Right cardiac atrium (tissue), 5 donors: ENCODE results near the gene SCN4A. TPM values are rescaled to one million over a fixed set of nuclear protein-coding genes. Genes with fewer than 3 reads are reported as not detected.
A peak's percentile ranks its signal among the peaks of the same experiment; 100 is the strongest.
"Not testable (repeated sequence)": the region's sequence is repeated elsewhere in the genome, so short reads cannot be mapped to it uniquely, and the experiment has no call there.

Experiments
- ATAC-seq, 2 donors: fragments of 200-7000 bp; cut with Tn5 transposase; one replicate each; pipeline versions ENCODE4 v1.8.0 to v1.9.1; 2020; ENCODE audit warnings: moderate library complexity in 2 of 2, mild to moderate bottlenecking in 1 of 2
- DNase-seq, 3 donors: peaks; one replicate each; pipeline ENCODE4 v3.0.0-alpha.2; 2020
- H3K27ac ChIP-seq: one replicate; pipeline ENCODE4 v1.5.1; 2013; ENCODE audit warnings: mild to moderate bottlenecking, low read length, control low read depth, moderate library complexity
- H3K27me3 ChIP-seq: one replicate; pipeline ENCODE4 v1.6.1; 2013; ENCODE audit not compliant: control insufficient read depth, insufficient read depth
- H3K4me1 ChIP-seq: one replicate; pipeline ENCODE4 v1.6.1; 2013; ENCODE audit warnings: low read length; ENCODE audit not compliant: control insufficient read depth, insufficient read depth
- H3K4me3 ChIP-seq: one replicate; pipeline ENCODE4 v1.5.1; 2013; ENCODE audit warnings: low read length, control low read depth
- H3K9me3 ChIP-seq: one replicate; pipeline ENCODE4 v1.6.1; 2013; ENCODE audit warnings: low read length; ENCODE audit not compliant: control insufficient read depth
- WGBS: extraction: QIAGEN DNeasy Blood & Tissue Kit; methylation state at CpG from one replicate; pipeline ENCODE4 v1.1.7; 2013; 5-methylcytosine and 5-hydroxymethylcytosine counted together
- intact Hi-C, 4 donors: fragments of 100-400 bp; cut with DNase I; formaldehyde crosslinking; loops; one replicate each; pipeline versions ENCODE4 v1.11.0 to v1.14.0; 2022 to 2023
- polyA plus RNA-seq: library from polyadenylated mRNA; stranded (reverse); fragments of 200-250 nt; gene quantifications from one replicate; pipeline ENCODE4 v1.2.3, GENCODE V29; 2013
- total RNA-seq, 4 donors: library from RNA; stranded (reverse); fragmentation: NEBNext Ultra II Directional; extraction: Animal tissue kit (Norgen Biotek cat#: 25700); gene quantifications; one replicate each; pipeline ENCODE4 v1.2.1, GENCODE V29; 2021
- donor health status: healthy with polysubstance abuse.
- donor health status: DM: no; HTN: yes; CAD: no.
- donor health status: DM: no; HTN: no; CAD: no.
- donor health status: DM: no; HTN: yes; CAD: no; lungs with severe emphysema.
- donor health status: DM: yes; HTN: yes; CAD: no.

SCN4A gene
- total and polyA plus RNA-seq, 5 donors: 1.6 to 5.8 (median 2.5) TPM

DNA sequence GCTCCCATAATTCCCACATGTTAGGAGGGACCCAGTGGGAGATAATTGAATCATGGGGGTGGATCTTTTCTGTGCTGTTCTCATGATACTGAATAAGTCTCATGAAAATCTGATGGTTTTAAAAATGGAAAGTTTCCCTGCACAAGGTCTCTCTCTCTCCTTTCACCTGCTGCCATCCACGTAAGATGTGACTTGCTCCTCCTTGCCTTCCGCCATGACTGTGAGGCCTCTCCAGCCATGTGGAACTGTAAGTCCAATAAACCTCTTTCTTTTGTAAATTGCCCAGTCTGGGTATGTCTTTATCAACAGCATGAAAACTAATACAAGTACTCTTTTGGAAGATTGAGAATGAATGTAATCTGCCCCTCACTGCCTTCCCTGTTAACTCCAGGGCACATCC is 9.9 kb upstream of the SCN4A start:
- Histone ChIP-seq H3K4me1 (peaks cover 13% of the 10 kb centered on the region), H3K27ac (peak overlapping the region; percentile 54)
- H3K9me3 ChIP-seq, H3K27me3 ChIP-seq, intact Hi-C loops, ATAC-seq, H3K4me3 ChIP-seq: not testable (repeated sequence)
- WGBS: 90% methylated on average over 2 of the region's 2 CpGs
- peak in 1 of 3 donors; percentile 17 for DNase-seq

DNA sequence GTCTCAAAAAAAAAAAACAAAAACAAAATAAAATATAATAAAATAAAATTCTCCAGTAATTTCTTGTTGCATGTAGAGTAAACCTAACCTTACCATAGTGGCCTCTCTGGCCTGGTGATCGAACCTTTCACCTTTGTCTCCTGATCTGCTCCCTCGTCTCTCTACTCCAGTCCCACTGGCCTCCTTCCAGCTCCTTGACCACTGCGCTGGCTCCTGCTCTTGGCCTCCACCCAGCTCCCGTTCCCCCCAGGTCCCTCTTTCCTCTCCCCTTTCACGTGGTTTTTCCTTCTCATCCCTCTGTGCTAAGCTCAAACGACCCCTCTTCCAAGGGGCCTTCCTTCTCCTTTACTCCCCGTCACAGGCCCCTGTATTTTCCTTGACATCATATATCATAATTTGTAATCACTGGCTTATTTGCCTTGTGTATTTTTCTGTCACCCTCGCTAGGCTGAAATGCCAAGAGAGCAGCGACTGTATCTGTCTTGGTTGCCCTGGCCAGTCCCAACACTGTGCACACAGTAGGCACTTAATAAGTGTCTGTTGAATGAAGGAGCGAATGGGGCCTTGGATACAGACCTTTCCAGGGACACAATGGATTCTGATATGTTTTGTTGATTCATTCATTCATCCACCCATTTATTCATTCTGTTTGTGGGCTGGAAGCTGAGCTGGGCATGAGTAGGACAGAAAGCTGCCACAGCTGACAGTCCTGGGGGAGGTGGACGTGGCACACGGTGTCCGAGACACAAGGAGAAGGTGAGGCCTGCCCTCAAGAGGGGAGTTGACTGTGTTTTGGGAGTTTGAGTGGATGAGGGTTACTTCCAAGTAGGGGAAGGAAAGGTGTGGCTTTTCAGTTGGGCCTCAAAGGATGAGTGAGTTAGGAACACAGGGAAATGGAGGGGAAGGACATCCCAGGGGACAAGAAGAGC is 5.8 kb upstream of the SCN4A start:
- H3K27ac ChIP-seq: no peak overlapping the region
- intact Hi-C loops: no loop called here
- H3K4me3 ChIP-seq: no peak overlapping the region
- DNase-seq: peak in 2 of 3 donors; percentile 15 to 55
- H3K4me1 ChIP-seq: peaks cover 14% of the 10 kb centered on the region
- H3K27me3 ChIP-seq: no peaks in the 10 kb centered on the region
- 70% methylated on average over 13 of the region's 13 CpGs for WGBS
- H3K9me3 ChIP-seq: no peaks in the 10 kb centered on the region
- ATAC-seq: no peak

DNA sequence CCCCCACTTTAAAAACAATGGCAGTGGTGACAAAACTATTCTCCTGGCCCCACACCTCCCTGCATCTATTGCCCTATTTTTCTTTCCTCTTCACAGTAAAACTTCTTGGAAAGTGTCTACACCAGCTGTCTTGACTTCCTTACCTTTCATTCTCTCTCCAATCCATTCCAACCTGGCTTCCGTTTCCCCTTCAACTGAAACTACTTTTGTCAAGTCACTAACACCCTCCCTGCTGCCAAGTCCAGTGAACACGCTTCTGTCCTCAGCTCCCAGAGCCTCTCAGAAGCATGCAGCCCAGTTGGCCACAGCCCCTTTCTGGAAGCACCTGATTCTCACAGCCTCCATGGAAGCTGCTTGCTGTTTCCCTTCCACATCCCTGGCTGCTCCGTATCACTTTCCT is 4.0 kb upstream of the SCN4A start:
- H3K4me1 ChIP-seq: peaks cover 14% of the 10 kb centered on the region
- H3K9me3 ChIP-seq: no peaks in the 10 kb centered on the region
- no peaks in the 10 kb centered on the region for H3K27me3 ChIP-seq
- H3K4me3 ChIP-seq: no peak overlapping the region
- no peak for ATAC-seq
- no peak overlapping the region for H3K27ac ChIP-seq
- intact Hi-C loops: no loop called here
- WGBS: 45% methylated on average over 3 of the region's 3 CpGs
- peak in 2 of 3 donors; percentile 27 to 44 for DNase-seq

DNA sequence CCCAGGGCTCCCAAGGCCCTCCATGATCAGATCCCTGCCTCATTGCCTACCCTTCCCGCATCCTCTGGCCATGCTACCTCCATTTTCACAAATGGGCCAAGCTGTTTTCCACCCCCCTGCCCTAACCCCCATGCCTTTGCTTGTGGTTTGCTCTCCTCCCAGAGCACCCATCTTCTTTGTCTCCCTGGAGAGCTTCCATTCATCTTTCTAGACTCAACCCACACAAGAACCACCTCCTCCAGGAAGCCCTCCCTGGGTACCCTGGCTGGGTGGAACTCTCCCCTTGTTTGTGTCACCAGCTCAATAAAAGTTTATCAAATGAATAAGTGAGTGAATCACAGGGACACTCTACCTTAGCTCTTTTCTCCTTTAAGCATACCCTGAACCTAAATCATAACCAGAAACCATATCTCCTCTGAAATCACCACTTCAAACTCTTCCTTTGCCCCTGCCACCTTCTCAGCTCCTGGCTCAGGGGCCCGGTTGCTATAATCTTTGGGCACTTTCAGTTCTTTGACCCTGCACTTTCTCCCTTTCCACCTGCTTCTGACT is 2.9 kb upstream of the SCN4A start:
- no peak for ATAC-seq
- 87% methylated on average over 2 of the region's 2 CpGs for WGBS
- no peaks in the 10 kb centered on the region for H3K9me3 ChIP-seq
- H3K27ac ChIP-seq: no peak overlapping the region
- no peaks in the 10 kb centered on the region for H3K27me3 ChIP-seq
- intact Hi-C loops: no loop called here
- peak in 1 of 3 donors; percentile 7 for DNase-seq
- peaks cover 14% of the 10 kb centered on the region for H3K4me1 ChIP-seq
- no peak overlapping the region for H3K4me3 ChIP-seq

DNA sequence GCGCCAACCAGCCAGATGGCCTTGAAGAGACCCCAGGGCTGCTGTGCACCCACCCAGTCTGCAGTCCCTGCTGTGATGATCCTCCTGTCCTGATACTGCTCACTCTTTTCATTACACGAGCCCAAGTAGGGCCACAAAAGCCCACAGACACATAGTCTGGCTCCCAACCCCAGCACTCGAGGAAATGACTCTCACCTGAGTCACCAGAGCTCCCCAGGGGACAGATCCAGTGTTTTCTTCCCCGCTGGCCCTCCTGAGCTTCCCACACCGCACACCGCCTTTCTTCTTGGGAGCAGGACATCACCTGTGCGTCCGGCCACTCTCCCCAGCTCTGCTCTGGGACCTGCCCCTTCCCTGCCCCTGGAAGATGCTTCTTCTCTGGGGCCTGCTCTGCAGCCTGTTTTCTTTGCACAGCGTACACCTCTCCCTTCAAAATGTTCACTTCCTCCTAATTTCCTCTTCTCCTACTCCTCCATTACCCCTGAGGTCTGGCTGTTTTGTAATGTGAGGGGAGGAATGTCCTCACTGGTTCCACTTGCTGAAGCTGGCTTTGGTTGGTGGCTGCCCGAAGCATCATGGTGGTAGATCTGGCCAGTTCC is 2.0 kb upstream of the SCN4A start:
- Histone ChIP-seq H3K4me3 (no peak overlapping the region), H3K27ac (no peak overlapping the region), H3K27me3 (no peaks in the 10 kb centered on the region), H3K9me3 (no peaks in the 10 kb centered on the region), H3K4me1 (peaks cover 9% of the 10 kb centered on the region)
- 75% methylated on average over 10 of the region's 10 CpGs for WGBS
- ATAC-seq: peak in 1 of 2 donors; percentile 4
- intact Hi-C loops: no loop called here
- peak in 2 of 3 donors; percentile 29 to 43 for DNase-seq

DNA sequence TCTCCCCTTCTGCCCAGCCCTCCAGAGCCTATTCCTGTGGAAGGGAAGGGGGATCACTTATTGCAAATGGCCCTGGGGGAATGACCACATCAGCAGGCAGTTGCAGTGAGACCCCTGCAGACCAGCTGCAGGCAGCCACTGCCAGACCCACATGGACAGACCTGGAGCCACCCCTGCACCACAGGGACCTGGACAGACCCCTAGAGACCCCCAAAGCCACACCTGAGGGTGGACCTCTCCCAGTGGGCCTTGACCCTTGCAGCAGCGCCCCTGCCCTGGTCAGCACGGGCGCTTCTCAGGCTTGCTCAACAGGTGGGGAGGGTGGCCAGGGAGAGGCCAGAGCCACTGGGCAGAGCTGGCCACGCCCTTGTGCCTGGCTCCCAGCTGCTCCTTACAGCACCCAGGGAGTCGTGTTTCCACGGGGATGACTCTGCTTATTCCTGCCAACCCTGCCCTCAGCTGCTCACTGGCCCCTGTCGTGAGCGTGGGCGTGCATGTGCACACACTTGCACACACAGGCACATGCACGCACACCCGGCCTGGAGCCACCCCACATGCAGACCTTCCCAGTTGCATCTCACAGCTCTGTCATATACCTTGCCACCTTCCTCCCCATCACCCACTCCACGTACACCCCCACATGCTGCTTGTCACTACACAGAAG is 1.3 kb upstream of the SCN4A start:
- Histone ChIP-seq H3K4me3 (no peak overlapping the region), H3K27ac (no peak overlapping the region), H3K27me3 (no peaks in the 10 kb centered on the region), H3K9me3 (no peaks in the 10 kb centered on the region), H3K4me1 (peaks cover 6% of the 10 kb centered on the region)
- intact Hi-C loops: no loop called here
- no peak for ATAC-seq
- DNase-seq: peak in 2 of 3 donors; percentile 30 to 47
- WGBS: 81% methylated on average over 12 of the region's 12 CpGs

DNA sequence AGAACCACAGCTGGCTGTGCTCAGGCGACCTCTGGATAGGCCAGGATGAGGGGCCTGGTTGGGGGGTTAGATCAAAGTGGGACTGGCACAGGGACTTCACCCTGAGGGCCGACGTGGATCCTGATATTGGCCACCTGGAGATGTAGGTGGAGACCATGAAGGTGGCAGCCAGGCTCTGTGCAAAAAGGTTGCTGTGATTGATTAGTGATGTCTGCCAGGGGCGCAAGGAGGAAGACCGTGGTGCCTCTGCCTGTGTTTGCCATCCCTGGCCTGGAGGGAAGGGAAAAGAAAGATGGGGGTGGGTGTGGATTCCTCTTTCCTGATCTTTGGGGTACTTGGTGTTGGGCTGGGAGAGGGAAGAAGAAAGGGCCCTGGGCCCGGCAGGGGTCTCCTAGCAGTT is 529 bp upstream of the SCN4A start:
- ATAC-seq: no peak
- H3K9me3 ChIP-seq: no peaks in the 10 kb centered on the region
- no peaks in the 10 kb centered on the region for H3K27me3 ChIP-seq
- peaks cover 4% of the 10 kb centered on the region for H3K4me1 ChIP-seq
- intact Hi-C loops: no loop called here
- 92% methylated on average over 6 of the region's 6 CpGs for WGBS
- H3K27ac ChIP-seq: no peak overlapping the region
- H3K4me3 ChIP-seq: no peak overlapping the region
- DNase-seq: peak in 1 of 3 donors; percentile 13

DNA sequence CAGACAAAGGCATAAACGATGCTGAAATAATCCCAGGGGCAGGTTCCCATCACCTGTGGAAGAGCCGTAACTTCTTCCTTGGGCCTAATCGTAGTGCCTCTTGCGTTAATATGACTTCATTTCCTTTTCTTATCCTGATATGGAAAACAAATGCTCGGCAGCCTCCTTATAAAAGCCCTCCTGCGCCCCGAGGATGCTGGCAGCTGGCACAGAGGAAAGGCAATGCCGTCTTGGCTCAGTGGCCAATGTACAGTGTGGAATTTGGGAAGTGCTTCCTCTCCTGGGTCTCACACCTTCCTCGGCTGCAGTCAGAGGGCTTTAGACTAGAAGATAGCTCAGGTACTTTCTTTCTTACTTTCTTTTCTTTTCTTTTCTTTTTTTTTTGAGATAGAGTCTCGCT is 3.4 kb downstream of the SCN4A start:
- Histone ChIP-seq H3K4me3 (no peak overlapping the region), H3K27ac (no peak overlapping the region), H3K9me3 (no peaks in the 10 kb centered on the region), H3K4me1 (no peaks in the 10 kb centered on the region), H3K27me3 (no peaks in the 10 kb centered on the region)
- DNase-seq: peak in 1 of 3 donors; percentile 53
- peak in 1 of 2 donors; percentile 23 for ATAC-seq
- WGBS: 60% methylated on average over 10 of the region's 10 CpGs
- intact Hi-C loops: no loop called here

DNA sequence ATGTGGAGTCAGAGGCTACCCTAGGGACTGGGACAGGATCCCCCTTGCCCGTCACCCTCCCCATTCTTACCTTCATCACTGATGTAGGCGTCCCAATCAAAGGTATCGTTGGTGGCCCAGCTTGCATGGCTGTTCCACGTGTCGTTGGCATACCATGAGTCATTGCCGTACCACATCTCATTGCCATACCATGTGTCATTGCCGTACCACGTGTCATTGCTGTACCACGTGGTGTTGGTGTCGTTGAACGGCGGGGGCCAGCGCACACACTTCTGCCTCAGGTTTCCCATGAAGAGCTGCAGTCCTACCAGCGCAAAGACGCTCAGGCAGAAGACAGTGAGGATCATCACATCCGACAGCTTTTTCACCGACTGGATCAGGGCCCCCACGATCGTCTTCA is 4.8 kb downstream of the SCN4A start:
- peak in 1 of 3 donors; percentile 13 for DNase-seq
- H3K4me1 ChIP-seq: peaks cover 4% of the 10 kb centered on the region
- H3K9me3 ChIP-seq: no peaks in the 10 kb centered on the region
- intact Hi-C loops: no loop called here
- H3K27me3 ChIP-seq: no peaks in the 10 kb centered on the region
- ATAC-seq: no peak
- H3K27ac ChIP-seq: no peak overlapping the region
- WGBS: 87% methylated on average over 19 of the region's 19 CpGs
- H3K4me3 ChIP-seq: no peak overlapping the region

DNA sequence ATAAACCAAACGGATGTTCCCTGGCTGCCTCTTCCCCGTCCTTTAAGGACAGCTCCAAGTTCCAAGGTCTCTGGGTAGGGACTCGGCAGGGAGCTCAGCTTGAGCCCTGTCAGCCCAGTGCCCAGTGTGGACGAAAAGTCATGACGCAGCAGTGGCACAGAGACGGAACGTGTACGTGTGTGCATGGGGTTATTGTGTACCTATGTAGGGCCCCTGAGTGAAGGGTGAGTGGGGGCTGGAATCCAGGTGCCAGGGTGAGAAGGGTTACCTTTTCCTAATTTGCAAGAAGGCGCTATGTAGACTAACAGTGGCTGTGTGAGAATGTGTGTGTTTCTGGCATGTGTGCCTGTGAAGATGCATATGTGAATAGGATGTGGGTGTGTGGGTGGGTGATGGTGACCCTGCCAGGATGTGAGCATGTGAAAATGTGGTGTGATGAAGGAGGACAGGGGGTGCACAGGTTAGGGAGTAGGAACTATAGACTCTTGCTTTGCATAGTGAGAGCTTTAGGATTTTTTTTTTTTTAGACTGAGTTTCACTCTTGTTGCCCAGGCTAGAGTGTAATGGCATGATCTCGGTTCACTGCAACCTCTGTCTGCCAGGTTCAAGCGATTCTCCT is 6.0 kb downstream of the SCN4A start:
- no peak overlapping the region for H3K27ac ChIP-seq
- WGBS: 84% methylated on average over 11 of the region's 11 CpGs
- no peaks in the 10 kb centered on the region for H3K27me3 ChIP-seq
- peaks cover 14% of the 10 kb centered on the region for H3K4me1 ChIP-seq
- no peak overlapping the region for H3K4me3 ChIP-seq
- intact Hi-C loops: no loop called here
- ATAC-seq (no peak), DNase-seq (peak in 1 of 3 donors; percentile 14)
- H3K9me3 ChIP-seq: no peaks in the 10 kb centered on the region
